HEK293T (cell line): ENCODE results near the gene ARPC4.

Experiments used
- BHLHE40 ChIP-seq: fragments of 450-650 bp; IDR thresholded peaks from 2 replicates; pipeline ENCODE4 v1.6.1; 2016; ENCODE audit warnings: mild to moderate bottlenecking, moderate library complexity, borderline replicate concordance
- CTBP1 ChIP-seq: fragments of 450-650 bp; IDR thresholded peaks from 2 replicates; pipeline ENCODE4 v1.6.1; 2016; ENCODE audit warnings: borderline replicate concordance
- ELF4 ChIP-seq: fragments of 450-650 bp; IDR thresholded peaks from 2 replicates; pipeline ENCODE4 v1.6.1; 2017; ENCODE audit warnings: antibody characterized with exemption
- FOXA1 ChIP-seq: fragments of 450-650 bp; IDR thresholded peaks from 2 replicates; pipeline ENCODE4 v1.6.1; 2016; ENCODE audit warnings: mild to moderate bottlenecking
- FOXK2 ChIP-seq: fragments of 450-650 bp; IDR thresholded peaks from 2 replicates; pipeline ENCODE4 v1.6.1; 2016; ENCODE audit warnings: mild to moderate bottlenecking
- FOXM1 ChIP-seq: fragments of 450-650 bp; IDR thresholded peaks from 2 replicates; pipeline ENCODE4 v1.6.1; 2017; ENCODE audit warnings: mild to moderate bottlenecking, borderline replicate concordance
- HDGF ChIP-seq: fragments of 450-650 bp; IDR thresholded peaks from 2 replicates; pipeline ENCODE4 v1.6.1; 2017; ENCODE audit warnings: antibody characterized with exemption, borderline replicate concordance
- LEF1 ChIP-seq: fragments of 450-650 bp; IDR thresholded peaks from 2 replicates; pipeline ENCODE4 v1.6.1; 2017; ENCODE audit warnings: mild to moderate bottlenecking, borderline replicate concordance
- NFRKB ChIP-seq: fragments of 450-650 bp; IDR thresholded peaks from 2 replicates; pipeline ENCODE4 v1.6.1; 2016; ENCODE audit warnings: mild to moderate bottlenecking, moderate library complexity
- SP1 ChIP-seq: fragments of 450-650 bp; IDR thresholded peaks from 2 replicates; pipeline ENCODE4 v1.6.1; 2017
- SUZ12 ChIP-seq: fragments of 450-650 bp; IDR thresholded peaks from 2 replicates; pipeline ENCODE4 v1.6.1; 2016; ENCODE audit warnings: mild to moderate bottlenecking
- TARDBP ChIP-seq: fragments of 450-650 bp; IDR thresholded peaks from 2 replicates; pipeline ENCODE4 v1.6.1; 2016
- ZNF384 ChIP-seq: fragments of 450-650 bp; IDR thresholded peaks from 2 replicates; pipeline ENCODE4 v1.6.1; 2016
- TF ChIP-seq, protein P1 (sequence below): fragments of 450-650 bp; IDR thresholded peaks from 2 replicates; pipeline ENCODE4 v1.6.1; 2016

DNA sequence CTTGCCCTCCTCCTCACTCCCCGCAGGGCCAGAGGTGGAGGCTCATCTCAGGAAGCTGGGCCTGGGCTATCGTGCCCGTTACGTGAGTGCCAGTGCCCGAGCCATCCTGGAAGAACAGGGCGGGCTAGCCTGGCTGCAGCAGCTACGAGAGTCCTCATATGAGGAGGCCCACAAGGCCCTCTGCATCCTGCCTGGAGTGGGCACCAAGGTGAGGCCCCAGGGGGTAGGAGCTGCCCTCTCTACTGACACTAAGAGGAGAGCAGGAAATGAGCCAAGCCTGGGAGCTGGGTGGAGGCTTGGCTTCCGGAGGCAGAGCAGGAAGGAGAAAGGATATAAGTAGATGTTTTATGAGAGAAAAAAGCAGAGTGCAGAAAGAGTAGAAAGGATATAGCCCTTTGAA is 38.2 kb upstream of the ARPC4 start:
- no peak for TF ChIP-seq HDGF
- no peak for TF ChIP-seq NFRKB
- no peak for TF ChIP-seq SUZ12
- TF ChIP-seq FOXK2, result no peak
- TF ChIP-seq FOXM1, result no peak
- no peak for TF ChIP-seq TARDBP
- no peak for TF ChIP-seq SP1
- no peak for TF ChIP-seq ELF4
- TF ChIP-seq ZNF384, result no peak
- TF ChIP-seq, protein P1, sequence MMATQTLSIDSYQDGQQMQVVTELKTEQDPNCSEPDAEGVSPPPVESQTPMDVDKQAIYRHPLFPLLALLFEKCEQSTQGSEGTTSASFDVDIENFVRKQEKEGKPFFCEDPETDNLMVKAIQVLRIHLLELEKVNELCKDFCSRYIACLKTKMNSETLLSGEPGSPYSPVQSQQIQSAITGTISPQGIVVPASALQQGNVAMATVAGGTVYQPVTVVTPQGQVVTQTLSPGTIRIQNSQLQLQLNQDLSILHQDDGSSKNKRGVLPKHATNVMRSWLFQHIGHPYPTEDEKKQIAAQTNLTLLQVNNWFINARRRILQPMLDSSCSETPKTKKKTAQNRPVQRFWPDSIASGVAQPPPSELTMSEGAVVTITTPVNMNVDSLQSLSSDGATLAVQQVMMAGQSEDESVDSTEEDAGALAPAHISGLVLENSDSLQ, result no peak
- no peak for TF ChIP-seq FOXA1
- TF ChIP-seq BHLHE40, result no peak
- TF ChIP-seq LEF1, result no peak
- no peak for TF ChIP-seq CTBP1
